ENCODE data around the gene FOSL2.

Gene FOSL2

DNA sequence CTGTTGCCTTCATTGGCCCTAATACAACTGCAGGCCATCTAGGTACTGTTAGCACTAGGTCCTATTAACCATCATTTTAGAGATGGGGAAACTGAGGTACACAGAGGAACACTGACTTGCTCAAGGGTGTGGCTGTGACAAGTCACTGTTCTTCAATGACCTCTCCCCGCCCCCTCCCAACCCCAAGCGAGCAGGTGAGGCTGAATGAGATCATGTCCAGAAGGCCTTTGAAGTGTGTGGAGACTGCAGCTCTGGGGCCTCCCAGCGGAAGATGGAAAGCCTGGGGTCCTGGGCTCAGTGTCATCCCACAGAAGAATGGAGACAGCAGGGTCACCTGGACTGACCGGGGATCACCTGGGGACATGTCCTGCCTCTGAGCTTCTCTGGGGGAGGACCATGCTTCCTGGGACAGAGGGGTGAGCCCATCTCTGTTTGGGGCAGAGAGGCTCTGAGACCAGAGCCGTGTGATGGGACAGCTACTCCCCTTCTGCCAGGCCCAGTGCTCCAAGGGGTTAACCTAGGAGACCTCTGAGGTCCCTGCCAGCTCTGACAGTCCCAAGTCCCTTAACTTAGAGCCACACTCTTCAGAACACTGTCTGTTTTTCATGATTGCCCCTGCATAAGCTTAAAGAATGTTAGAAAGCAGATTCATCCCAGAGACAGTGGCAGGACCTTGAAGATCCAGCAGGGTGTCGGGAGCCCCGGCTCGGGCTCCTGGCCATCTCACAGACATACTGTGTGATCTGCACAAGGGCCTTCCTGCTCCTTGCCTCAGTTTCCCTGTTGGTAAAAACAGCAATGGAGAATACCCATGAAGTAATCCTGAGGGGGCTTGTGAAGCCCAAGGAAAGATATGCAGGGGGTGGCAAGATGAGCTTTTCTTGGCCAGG lies 16.7 kb upstream of the FOSL2 start:
- no peak for DNase-seq

DNA sequence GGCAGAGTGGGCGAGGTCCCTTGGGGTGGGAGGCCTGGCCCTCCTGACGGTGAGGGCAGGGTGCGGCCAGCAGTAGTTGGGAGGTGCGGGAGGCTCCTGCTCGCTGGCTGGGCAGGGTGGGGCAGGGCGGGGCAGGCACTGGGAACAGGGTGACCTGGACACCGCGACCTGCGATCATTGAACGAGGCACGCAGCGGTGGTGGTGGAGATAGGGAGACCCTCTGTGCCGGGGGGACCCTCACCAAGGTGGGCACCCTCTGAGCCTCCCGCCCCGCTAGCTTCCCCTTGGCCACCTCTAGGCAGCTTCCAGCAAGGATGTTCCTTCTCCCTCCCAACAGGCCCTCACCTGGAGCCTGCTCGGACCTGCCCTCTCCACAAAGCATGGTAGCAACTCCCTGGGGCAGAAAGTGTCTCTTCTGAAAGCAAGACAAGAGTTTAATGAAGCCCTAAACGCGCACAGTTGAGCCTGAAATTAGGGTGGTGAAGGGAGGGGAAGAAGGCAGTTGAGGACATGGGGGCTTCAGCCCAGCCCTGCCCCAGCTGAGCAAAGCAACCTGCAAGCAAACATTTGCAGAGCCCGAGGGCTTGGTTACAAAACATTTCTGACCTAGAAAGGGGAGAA lies 15.4 kb upstream of the FOSL2 start:
- no peak for DNase-seq

DNA sequence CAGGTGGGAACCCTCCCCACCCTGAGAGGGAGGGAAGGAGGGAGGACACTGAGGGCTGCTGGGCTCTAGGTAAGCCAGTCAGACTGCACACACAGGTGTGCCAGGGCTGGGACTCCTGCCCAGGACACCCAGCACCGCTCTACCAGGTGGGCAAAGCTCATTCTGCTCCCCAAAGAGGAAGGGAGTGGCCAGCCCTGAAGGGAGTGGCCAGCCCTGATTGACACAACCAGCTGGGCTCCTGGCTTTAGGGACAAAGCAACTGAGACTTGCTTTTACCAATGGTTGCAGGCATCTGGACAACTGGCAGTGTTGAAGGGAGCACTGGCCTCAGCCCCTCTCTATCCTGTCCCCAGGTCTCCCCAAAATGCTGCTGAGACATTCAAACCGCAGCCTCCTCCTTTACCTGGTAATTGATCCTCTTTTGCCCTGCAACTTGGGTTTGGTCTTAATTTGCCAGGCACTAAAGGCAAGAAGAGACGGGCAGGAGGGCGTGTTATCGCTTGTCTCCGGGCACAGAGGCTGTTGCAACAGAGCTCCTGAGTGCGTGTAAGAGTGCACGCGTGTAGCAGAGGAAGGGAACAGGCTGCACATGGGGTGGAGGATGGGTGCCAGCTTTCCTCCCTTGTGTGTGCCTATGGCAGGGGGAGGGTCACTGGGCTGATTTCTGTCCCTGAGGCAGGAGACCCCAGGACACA lies 14.5 kb upstream of the FOSL2 start:
- peak; percentile 23 for DNase-seq

DNA sequence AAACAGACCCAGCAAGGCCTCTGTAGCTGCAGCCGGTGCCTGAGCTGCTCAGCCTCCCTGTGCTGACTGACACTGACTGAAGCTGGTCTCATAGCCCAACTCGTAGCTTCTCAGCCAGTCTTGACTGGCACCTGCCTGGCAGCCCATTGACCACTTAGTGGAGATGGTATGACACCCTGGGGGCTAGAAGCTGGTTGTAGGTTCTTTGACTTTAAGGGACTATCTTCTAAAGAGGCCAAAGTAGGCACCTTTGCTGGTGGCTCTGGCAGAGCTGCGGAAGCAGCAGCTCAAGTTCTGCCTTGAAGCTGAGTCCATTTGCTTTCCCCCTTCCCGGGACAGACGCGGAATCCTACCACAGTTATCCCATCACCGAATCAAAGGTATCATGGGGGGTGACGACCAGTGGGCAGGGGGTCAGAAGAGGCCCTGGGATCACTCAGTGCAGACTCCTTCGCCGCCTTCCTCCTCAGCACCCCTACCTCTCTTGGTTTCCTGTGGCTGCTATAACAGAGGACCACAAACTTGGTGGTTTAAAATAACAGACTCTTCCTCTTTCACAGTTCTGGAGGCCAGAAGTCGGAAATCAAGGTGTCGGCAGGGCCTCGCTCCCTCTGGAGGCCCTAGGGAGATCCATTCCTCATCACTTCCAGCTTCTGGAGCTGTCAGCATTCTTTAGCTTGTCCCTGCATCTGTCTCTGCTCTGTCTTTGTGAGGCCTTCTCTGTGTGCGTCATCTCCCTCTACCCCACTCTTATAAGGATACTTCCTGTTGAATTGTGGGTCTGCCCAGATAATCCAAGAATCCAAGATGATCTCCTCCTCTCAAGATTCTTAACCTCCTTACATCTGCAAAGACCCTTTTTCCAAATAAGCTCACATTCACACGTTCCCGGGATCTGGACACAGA lies 13.7 kb upstream of the FOSL2 start:
- no peak for DNase-seq

DNA sequence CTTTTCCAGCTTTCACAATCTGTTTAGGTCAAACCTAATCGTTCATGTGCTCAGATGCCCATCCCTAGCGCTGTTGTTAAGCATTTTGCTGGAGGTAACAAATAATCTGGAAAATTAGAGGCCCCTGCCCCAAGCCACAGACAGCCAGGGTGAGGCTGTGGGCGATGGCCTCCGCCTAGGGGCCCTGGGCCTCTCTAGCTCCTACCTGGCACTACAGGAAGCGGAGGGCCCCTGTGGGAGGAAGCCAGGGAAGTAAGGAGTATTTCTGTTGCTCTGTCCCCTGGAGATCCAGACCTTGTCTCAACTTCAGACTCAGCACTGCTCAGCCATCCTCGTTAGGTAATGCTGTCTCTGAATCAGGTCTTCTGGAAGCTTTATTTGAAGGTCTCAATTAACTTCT lies 12.4 kb upstream of the FOSL2 start:
- DNase-seq = no peak

DNA sequence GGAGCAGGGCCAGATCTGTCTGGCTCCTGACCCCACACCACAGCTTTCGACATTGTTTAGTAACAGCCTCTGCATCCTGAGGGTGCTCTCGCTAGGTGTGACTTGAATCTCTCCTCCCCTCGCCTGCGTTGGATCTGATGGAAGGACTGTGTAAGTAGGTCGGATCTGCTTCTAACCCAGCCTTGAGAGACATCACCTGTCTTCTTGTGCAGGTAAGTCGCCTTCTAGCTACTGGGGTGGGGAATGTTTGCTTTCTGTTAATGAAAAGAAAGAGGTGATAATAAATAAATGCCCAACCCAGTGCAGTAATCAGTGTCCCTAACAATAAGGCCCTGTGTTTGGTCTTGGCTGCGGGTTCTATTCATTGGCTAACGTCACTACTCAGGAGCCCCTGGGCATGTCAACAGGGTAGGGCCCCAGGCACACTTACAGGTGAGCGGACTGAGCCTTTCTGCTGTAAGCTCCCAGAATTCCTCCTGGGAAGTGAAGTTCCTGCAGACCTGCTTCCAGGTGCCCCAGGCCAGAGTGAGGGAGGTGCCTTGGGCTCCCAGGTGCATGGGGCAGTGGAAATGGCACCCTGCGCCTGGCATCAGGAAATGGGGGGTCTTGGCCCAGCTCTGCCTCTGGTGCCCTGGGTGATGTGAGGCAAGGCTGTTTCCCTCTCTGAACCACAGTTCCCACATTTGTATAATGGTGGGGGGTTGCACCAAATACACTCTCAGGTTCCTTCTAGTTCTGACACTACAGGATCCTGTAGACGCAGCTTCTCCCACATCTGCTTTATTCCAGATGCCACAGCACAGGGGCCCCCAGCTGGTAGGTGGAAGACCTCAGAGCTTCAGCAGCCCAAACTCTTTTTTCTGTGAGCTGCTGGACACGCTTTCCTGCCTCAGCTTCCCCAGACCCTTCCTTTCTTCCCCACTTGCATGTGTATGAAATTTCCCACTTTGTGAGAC lies 11.2 kb upstream of the FOSL2 start:
- no peak for DNase-seq

DNA sequence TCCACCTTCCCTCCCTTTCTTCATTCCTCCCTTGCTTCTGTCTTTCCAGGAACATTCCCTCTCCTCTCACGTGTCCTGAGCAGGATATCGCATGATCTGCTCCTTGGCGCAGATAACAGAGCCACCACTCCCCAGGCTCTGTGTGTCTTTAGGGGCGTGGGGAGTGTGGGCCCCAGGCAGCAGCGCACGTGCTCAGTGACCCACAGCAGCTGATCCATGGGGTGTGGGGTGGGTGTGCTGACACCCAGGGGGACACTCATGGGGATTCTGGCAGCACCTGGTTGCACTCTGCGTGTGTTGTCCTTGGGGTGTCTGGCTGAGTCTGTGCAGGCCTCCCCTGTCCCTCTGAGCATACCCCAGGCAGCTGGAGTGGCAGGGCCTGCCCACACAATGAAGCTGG lies 9.9 kb upstream of the FOSL2 start:
- DNase-seq = no peak

DNA sequence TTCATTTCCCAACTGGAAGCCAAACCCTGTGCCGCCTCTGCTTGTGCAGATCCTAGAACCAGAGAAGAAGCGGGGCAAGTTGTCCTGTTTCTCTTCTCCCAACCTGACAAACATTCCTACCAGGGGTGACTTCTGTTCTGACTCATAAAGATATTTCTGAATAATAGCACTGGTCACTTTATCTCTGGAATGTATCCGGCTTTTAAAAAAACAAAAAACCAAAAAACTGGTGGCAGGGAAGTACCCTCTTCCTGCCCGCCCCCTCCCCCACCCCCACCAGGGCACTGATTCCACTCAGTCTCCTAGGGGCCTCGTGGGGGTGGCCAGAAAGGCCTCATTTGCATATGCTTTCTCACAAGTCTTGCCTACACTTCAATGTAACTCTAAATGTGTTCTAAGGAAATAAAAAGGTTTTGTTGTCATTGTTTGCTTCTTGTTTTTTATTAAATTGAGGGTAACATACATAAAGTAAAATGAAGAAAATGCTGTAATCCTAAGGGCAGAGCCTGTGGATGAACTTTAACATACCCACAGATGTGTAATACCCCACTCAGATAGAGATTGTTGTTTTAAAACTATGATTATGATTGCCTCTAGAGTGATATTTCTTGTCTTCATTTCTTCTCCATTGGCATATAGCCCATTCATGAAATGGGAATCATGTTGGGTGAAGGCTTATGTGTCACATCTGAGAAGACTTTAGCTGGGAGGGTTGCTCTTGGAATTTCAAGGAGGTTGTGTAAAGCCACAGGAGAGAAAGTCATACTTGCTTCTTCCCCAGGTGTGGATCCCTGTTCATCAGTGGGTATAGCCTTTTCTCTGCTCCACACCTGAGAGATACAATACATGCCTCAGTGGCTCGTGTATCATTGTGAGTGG lies 5.3 kb upstream of the FOSL2 start:
- no peak for DNase-seq

DNA sequence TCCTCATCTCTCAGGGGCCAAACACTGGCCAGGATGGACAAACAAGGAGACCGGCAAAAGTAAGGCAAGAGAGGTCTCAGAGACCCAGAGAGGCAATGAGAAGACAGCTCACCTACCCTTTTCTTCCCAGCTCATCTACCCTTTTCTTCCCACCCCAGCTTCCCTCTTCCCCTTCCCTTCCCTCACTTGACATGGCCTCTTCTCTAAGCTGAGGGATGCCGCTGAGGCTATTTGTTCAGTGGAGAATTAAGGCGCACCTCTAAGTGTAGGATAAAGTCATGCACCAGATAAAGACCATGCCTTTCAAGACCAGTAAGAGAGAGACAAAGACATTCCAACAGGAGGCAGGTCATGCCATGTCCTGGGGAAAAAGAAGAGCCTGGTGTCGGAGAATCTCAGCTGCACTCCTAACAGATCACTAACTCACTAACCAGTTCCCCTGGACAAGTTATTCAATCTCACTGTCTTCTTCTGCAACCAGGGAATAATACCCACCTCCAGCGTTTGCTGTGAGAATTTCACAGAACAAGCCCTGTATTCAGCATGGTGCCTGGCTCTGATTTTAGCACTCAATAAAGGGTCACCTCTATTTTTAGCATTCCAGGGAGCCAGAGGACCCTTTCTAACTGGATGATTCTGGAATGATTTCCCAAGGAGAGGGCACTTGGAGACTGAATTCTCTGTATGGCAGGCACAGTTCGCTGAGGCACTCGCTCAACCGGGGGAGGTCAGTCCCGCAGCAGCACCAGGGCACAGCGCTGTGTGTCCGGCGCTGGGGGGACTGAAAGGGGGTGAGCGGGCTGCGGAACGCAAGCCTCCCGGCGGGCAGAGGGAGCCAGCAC lies 3.0 kb upstream of the FOSL2 start:
- no peak for DNase-seq

DNA sequence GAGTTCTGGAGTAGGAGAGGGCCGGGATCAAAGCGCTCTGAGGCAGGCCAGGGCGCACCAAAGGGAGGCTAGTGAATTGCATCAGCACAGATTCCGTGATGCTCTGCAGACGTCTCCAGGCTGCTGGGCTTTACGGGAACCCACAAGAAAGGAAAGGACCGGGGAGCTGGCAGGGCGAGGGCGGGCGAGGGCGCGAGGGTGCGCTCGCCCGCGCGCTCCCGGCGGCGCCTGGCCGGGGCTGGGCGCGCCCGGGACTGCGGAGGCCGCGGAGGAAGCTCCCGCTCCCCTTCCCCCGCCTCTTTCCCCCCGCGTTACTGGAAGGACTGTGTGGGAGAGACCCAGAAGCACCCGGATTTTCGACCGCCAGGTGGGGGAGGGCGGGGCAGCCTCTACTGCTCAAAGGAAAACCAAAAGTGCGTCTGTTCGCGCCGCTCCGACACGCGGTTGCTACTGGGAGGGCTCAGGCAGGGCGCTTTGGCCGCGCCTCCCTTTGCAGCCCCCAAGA lies 2.4 kb upstream of the FOSL2 start:
- DNase-seq = peak; percentile 85

DNA sequence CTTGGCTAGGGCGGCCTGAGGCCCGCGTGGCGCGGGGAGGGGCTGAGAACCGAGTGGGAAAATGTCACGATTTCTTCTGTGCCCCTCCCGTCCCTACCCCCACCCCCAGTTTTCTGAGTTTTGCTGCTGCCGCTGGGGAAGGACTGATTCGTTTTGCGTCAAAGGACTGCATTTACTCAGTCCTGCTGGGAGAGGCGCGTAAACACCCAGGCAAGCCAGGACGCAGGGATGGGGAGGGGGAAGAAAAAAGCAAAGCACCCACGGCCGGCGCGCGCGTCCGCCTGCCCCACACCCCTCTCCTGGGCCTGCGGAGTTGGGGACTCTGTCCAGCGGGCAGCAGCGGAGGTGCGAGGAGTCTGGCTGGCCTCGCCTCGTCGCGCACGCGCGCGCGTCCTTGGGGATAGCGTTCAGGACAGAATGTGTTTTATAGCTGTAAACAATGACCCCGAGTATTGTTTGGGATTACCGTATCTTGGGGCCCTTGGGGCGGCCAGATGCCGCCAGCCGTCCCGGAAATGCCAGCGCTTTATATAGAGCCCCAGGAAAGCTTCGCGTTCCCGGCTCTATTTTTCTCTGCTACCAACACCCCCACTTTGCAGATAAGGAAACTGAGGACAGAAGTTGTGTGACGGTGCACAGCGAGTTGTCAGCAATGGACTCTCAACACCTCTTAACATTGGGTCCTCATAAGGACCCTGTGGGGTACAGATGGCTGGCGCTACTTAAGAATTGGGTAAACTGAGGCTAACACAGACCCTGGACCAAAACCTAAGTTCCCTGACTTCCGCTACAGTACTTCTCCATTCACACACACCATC lies 1.7 kb upstream of the FOSL2 start:
- DNase-seq = peak; percentile 49

DNA sequence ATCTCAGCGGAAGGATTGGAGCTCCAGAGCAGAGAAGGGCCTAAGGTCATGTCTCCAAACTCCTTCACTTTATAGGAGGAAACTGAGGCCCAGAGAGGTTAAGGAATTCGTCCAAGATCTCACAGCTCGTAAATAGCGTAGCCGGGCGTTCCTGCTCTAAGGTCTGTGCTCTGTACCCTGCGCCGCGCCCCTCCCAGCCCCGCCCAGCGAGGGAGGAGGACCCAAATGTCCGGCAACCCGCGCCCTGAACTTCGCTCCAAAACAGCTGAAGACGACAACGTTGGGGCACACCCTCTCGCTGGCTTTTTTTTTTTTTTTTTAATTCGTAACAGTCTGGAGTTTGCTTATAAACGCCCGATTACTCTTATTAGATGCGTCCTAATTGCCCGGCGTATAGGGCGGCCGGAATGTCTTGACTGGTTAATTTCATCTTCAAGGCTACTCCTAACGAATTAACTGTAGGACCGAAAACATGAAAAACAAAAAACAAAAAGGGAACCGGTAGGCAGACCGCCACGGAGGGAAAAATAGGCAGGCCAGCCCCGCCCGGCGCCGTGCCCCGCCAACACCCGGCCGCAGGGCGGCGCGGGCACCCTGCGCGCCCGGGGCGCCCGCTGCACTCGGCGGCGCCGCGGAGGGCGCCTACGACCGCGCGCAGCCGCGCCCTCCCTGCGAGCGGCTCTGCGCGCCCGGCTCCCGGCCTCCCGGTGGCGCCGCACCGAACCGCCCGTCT lies 928 bp upstream of the FOSL2 start:
- peak; percentile 67 for DNase-seq

DNA sequence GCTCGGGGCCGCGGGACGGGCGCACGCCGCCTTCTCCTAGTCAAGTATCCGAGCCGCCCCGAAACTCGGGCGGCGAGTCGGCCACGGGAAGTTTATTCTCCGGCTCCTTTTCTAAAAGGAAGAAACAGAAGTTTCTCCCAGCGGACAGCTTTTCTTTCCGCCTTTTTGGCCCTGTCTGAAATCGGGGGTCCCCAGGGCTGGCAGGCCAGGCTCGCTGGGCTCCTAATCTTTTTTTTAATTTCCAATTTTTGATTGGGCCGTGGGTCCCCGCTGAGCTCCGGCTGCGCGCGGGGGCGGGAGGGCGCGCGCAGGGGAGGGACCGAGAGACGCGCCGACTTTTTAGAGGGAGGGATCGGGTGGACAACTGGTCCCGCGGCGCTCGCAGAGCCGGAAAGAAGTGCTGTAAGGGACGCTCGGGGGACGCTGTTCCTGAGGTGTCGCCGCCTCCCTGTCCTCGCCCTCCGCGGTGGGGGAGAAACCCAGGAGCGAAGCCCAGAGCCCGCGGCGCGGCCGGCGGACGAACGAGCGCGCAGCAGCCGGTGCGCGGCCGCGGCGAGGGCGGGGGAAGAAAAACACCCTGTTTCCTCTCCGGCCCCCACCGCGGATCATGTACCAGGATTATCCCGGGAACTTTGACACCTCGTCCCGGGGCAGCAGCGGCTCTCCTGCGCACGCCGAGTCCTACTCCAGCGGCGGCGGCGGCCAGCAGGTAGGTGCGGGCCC lies 617 bp downstream of the FOSL2 start:
- DNase-seq = peak; percentile 43

DNA sequence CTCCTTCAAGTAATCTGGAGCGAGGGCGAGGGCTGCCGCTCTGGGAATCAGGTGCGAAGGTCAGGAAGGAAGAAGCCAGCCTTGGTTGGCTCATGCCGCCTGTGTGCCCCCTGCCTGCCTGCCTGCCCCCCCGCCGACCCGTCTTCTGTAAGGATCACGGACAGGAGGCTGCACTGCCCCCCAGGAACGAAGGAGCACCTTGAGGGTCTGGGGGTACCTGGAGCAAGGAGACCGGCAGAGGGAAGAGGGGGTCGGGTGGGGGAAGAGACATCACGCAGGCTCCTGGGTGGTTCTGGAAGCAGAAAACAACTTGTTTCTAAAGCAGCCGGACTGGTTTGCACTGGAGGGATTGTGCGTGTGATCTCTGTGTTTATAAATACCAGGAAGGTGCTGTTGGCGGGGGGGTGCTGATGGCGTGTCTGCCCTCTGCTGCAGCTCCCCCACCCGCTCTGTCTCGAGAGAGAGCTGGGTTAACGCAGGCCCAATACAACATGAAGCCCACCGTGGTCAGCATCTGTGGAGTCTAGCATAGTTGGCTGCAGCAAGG lies 1.7 kb downstream of the FOSL2 start:
- DNase-seq = peak; percentile 17

DNA sequence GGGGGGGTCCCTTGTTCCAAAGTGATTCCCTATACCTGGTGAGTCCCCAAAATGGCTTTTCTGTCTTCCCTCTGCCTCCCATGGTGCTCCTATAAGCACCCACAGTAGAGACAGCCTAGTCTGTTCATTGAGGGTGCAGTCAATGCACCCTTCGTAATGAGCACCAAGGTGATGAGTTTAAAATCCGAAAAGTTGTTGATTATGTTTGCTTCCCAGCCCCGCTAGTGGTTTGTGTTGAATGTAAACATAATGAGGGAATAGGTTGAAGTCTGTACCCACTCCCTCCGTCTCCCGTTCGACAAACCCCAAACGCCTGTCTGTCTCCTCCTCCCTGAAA lies 2.3 kb downstream of the FOSL2 start:
- DNase-seq = no peak

DNA sequence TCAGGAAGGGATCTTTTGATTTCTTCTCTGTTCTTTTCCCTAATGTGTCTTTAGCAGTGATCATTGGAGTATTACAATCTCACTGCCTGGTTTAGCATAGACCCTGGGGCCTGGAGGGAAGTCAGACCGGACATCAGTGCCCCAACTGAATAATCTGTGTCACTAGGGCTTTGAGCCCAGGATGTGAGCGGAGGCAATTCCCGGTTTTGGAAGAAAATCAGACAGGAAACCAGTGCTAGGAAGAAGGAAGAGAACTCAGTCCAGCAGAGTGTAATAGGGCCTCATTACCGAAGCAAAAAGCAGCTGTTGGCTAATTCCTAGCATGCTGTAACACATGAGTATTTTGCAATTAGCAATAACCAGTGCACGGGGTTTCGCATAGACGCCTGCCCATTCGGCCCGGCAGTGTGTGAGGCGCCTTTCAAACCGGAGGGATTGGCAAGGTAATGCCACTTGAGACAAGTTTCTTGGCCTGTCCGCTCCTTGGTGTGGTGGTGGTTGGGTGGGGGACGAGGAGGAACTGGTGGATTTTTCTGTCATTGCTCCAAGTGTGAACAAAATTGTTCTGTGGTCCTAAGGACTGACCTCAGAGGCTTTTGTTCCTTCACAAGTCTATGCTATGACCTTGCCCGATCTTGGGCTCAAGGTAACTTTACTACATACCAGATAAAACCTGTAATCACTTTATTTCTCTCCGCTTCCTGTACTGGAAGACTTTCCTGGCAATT lies 2.8 kb downstream of the FOSL2 start:
- DNase-seq = no peak

Data from DMS153 (cell line).